HCT116 (cell line): ENCODE measurements around the gene FAM53A.

Experiments
- CTCF ChIP-seq, 3 experiments: fragments of 200-600 bp in 1 of 3; sonication (generic) in 1 of 3; IDR thresholded peaks in 2 of 3; conservative IDR thresholded peaks in 1 of 3; 2 replicates each; pipeline ENCODE4 v1.5.1; 2012 to 2017; ENCODE audit warnings: low read depth in 2 of 3, low read length in 2 of 3, antibody characterized with exemption in 1 of 3, borderline replicate concordance in 1 of 3, control low read depth in 1 of 3, mild to moderate bottlenecking in 1 of 3, mixed read lengths in 1 of 3, mixed run types in 1 of 3, moderate library complexity in 1 of 3; ENCODE audit not compliant: insufficient read depth in 1 of 3
- EZH2phosphoT487 ChIP-seq: fragments of 200-600 bp; IDR thresholded peaks from 2 replicates; pipeline ENCODE4 v1.6.1; 2018; ENCODE audit warnings: antibody characterized with exemption, borderline replicate concordance
- POLR2A ChIP-seq: IDR thresholded peaks from 2 replicates; pipeline ENCODE4 v1.7.0; 2011; ENCODE audit warnings: borderline replicate concordance; ENCODE audit not compliant: insufficient read depth, insufficient read length; ENCODE audit errors: extremely low read depth

GRCh38 chr4:1611501-1611870 is 72.6 kb downstream of the FAM53A start:
- no peak for TF ChIP-seq CTCF (IDR thresholded peaks at IDR 0.05 in 2 of 3, conservative IDR thresholded peaks at IDR 0.05 in 1 of 3; ENCODE audit: borderline replicate concordance in 1 of 3, insufficient read depth in 1 of 3, low read depth in 2 of 3, low read length in 2 of 3)
- no peak for TF ChIP-seq POLR2A
- TF ChIP-seq EZH2phosphoT487: no peak
